Measurements from ENCODE around the gene FAM193A. TPM values are rescaled to one million over a fixed set of nuclear protein-coding genes. Genes with fewer than 3 reads are reported as not detected.

FAM193A gene
- total and polyA plus RNA-seq, 2 donors (not counting 1 experiment from before 2014, with no cell fraction given): 16.0 to 62.7 TPM

GRCh38 chr4:2648159-2648814 lies 111.8 kb downstream of the FAM193A start:
- peaks cover 16% of the 10 kb centered on the region for H3K4me1 Mint-ChIP-seq
- ATAC-seq (ENCODE audit: low read depth) (no peak), DNase-seq (no peak)
- peaks cover 23% of the 10 kb centered on the region for H3K79me2 ChIP-seq (ENCODE audit: control insufficient read depth, insufficient read depth, low read length)
- H3K27me3 Mint-ChIP-seq: no peaks in the 10 kb centered on the region
- H3K9me3 ChIP-seq (ENCODE audit: control extremely low read depth in 1 of 3, control insufficient read depth in 2 of 3, insufficient read depth in 1 of 3, low read length in 2 of 3): no peaks in the 10 kb centered on the region
- ChIA-PET POLR2A (no interaction called here), CTCF (interaction anchor here (0.5 to 1.1 kb wide), 2 partner anchors 12 to 303 kb away, joined by 3 read pairs; no protein-coding TSS in a partner anchor)
- no peaks in the 10 kb centered on the region for H3K27me3 ChIP-seq (replicated peaks in 1 of 4; ENCODE audit: control extremely low read depth in 1 of 4, control insufficient read depth in 3 of 4, insufficient read depth in 4 of 4, low read length in 3 of 4)
- peaks cover 4% of the 10 kb centered on the region for H4K20me1 ChIP-seq (ENCODE audit: control insufficient read depth, insufficient read depth, low read length, poor library complexity, severe bottlenecking)
- no peak overlapping the region for H3K9ac ChIP-seq (ENCODE audit: low read length)
- H2AFZ ChIP-seq (ENCODE audit: insufficient read depth, low read depth, low read length, poor library complexity, severe bottlenecking): no peak overlapping the region
- no peak overlapping the region for H3K4me3 ChIP-seq (ENCODE audit: control extremely low read depth in 1 of 5, extremely low read depth in 1 of 5, insufficient read depth in 1 of 5, low read depth in 2 of 5, low read length in 4 of 5)
- H3K4me2 ChIP-seq (replicated peaks; ENCODE audit: low read depth, low read length, poor library complexity, severe bottlenecking): no peak overlapping the region
- H3K4me1 ChIP-seq (ENCODE audit: control insufficient read depth in 2 of 2, insufficient read depth in 2 of 2, low read length in 2 of 2): peaks cover 3 to 14% of the 10 kb centered on the region in 2 donors
- H3K36me3 ChIP-seq (replicated peaks in 1 of 2; ENCODE audit: control extremely low read depth in 1 of 2, control insufficient read depth in 1 of 2, extremely low read depth in 1 of 2, insufficient read depth in 2 of 2, low read length in 1 of 2): peaks cover 3 to 57% of the 10 kb centered on the region in 2 experiments
- TF ChIP-seq EZH2 (IDR thresholded peaks at IDR 0.05; ENCODE audit: borderline replicate concordance, insufficient read depth, low read depth, low read length, poor library complexity, severe bottlenecking) (no peak), CTCF (IDR thresholded peaks at IDR 0.05) (no peak)
- intact Hi-C loops (cut with micrococcal nuclease): no loop called here
- 98% methylated on average over 9 of the region's 9 CpGs for WGBS (ENCODE audit: insufficient coverage)
- H3K27ac Mint-ChIP-seq: no peak overlapping the region
- H3K9me3 Mint-ChIP-seq (ENCODE audit: insufficient read depth): no peaks in the 10 kb centered on the region
- H3K27ac ChIP-seq (ENCODE audit: low read length in 2 of 2): no peak overlapping the region
- no peak overlapping the region for H3K4me3 Mint-ChIP-seq

GRCh38 chr4:2649604-2650114 lies 113.2 kb downstream of the FAM193A start:
- no peaks in the 10 kb centered on the region for H3K9me3 Mint-ChIP-seq (ENCODE audit: insufficient read depth)
- TF ChIP-seq CTCF (IDR thresholded peaks at IDR 0.05): no peak
- TF ChIP-seq EZH2 (IDR thresholded peaks at IDR 0.05; ENCODE audit: borderline replicate concordance, insufficient read depth, low read depth, low read length, poor library complexity, severe bottlenecking): no peak
- no peak overlapping the region for H3K4me3 Mint-ChIP-seq
- H3K4me1 ChIP-seq (ENCODE audit: control insufficient read depth in 2 of 2, insufficient read depth in 2 of 2, low read length in 2 of 2): peaks cover 3 to 14% of the 10 kb centered on the region in 2 donors
- H3K4me2 ChIP-seq (replicated peaks; ENCODE audit: low read depth, low read length, poor library complexity, severe bottlenecking): no peak overlapping the region
- ChIA-PET CTCF (interaction anchor here (1.1 kb wide), 1 partner anchor 10 kb away, joined by 3 read pairs; no protein-coding TSS in a partner anchor), POLR2A (interaction anchor here (0.6 kb wide), 1 partner anchor 227 kb away, joined by 3 read pairs; no protein-coding TSS in a partner anchor)
- peaks cover 17% of the 10 kb centered on the region for H3K4me1 Mint-ChIP-seq
- no peak overlapping the region for H3K27ac Mint-ChIP-seq
- no peak overlapping the region for H3K27ac ChIP-seq (ENCODE audit: low read length in 2 of 2)
- DNase-seq: no peak
- H4K20me1 ChIP-seq (ENCODE audit: control insufficient read depth, insufficient read depth, low read length, poor library complexity, severe bottlenecking): no peaks in the 10 kb centered on the region
- H3K9ac ChIP-seq (ENCODE audit: low read length): no peak overlapping the region
- H3K36me3 ChIP-seq (replicated peaks in 1 of 2; ENCODE audit: control extremely low read depth in 1 of 2, control insufficient read depth in 1 of 2, extremely low read depth in 1 of 2, insufficient read depth in 2 of 2, low read length in 1 of 2): peaks cover 3 to 51% of the 10 kb centered on the region in 2 experiments
- ATAC-seq (ENCODE audit: low read depth): no peak
- no peaks in the 10 kb centered on the region for H3K27me3 Mint-ChIP-seq
- 100% methylated on average over 4 of the region's 5 CpGs for WGBS (ENCODE audit: insufficient coverage)
- no peak overlapping the region for H3K4me3 ChIP-seq (ENCODE audit: control extremely low read depth in 1 of 5, extremely low read depth in 1 of 5, insufficient read depth in 1 of 5, low read depth in 2 of 5, low read length in 4 of 5)
- intact Hi-C loops (cut with micrococcal nuclease): no loop called here
- H3K9me3 ChIP-seq (ENCODE audit: control extremely low read depth in 1 of 3, control insufficient read depth in 2 of 3, insufficient read depth in 1 of 3, low read length in 2 of 3): no peaks in the 10 kb centered on the region
- H3K27me3 ChIP-seq (replicated peaks in 1 of 4; ENCODE audit: control extremely low read depth in 1 of 4, control insufficient read depth in 3 of 4, insufficient read depth in 4 of 4, low read length in 3 of 4): no peaks in the 10 kb centered on the region
- no peak overlapping the region for H2AFZ ChIP-seq (ENCODE audit: insufficient read depth, low read depth, low read length, poor library complexity, severe bottlenecking)
- H3K79me2 ChIP-seq (ENCODE audit: control insufficient read depth, insufficient read depth, low read length): peaks cover 23% of the 10 kb centered on the region

Measured in B cell (primary cell).